GM19463 (cell line): ENCODE data around the gene CHMP1B.

Experiments used
- ATAC-seq: cut with Tn5 transposase; IDR thresholded peaks from one replicate; pipeline ENCODE4 v1.9.1; 2021; ENCODE audit warnings: mild to moderate bottlenecking, moderate library complexity; ENCODE audit not compliant: unreplicated experiment

CHMP1B gene, protein sequence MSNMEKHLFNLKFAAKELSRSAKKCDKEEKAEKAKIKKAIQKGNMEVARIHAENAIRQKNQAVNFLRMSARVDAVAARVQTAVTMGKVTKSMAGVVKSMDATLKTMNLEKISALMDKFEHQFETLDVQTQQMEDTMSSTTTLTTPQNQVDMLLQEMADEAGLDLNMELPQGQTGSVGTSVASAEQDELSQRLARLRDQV

DNA sequence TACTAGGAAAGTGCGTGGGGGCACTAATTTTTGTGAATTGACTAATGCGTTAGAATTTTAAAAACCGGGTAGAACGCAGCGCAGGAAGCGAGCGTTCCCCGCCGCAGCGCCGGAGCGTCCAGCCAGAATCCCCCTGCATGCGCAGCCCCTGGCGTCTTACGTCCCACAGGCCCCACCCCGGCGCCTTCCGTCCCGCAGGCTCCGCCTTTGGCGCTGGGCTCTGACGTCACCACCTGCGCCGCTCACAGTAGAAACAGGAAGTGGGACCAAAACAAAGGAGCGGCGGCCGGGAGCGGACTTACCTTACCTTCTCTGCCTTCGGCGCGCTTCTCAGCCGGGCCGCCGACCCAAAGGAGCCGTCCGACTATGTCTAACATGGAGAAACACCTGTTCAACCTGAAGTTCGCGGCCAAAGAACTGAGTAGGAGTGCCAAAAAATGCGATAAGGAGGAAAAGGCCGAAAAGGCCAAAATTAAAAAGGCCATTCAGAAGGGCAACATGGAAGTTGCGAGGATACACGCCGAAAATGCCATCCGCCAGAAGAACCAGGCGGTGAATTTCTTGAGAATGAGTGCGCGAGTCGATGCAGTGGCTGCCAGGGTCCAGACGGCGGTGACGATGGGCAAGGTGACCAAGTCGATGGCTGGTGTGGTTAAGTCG is at the start of gene CHMP1B:
Gene CHMP1B, plus strand, starts transcription at position 268 of the 660 bp plus-strand sequence. Its CDS starts 99 bp downstream, at position 367.
- peak; percentile 97 for ATAC-seq

DNA sequence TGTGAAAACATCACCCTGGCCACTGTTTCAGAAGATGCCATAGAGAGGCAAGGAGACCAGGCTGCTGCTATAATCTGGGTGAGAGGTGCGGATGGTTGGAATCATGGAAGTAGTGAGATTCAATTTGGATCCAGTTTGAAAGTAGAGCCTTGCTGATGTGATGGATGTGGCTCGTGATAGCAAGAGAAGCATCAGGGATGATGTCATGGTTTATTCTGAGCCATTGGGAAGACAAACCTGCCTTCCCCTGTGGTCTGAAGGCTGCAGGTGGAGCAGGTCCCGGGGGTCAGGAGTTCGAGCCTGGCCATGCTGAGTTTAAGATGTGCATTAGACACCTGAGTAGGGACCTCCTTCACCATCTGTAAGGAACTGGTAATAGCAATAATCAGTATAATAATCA is 49.6 kb upstream of the CHMP1B start:
- no peak for ATAC-seq

DNA sequence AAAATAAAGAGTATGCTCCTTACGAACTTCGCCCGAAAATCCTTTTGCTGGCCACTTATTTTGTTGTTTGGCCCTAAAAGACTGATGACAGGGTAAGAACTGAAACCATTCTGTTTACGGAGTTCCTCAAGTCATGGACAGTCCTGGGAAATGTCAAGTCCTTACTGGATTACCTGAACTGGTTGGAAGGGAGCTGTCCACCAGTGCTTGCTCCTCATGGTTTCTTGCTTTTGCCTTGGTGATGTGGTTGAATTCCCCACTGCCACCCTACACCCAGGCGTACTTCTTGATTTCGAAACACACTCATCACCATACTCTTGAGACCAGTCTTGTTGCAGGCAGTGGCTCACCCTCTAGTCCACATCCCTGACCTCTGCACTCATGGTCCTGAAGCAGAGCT is 49.1 kb upstream of the CHMP1B start:
- ATAC-seq = no peak

DNA sequence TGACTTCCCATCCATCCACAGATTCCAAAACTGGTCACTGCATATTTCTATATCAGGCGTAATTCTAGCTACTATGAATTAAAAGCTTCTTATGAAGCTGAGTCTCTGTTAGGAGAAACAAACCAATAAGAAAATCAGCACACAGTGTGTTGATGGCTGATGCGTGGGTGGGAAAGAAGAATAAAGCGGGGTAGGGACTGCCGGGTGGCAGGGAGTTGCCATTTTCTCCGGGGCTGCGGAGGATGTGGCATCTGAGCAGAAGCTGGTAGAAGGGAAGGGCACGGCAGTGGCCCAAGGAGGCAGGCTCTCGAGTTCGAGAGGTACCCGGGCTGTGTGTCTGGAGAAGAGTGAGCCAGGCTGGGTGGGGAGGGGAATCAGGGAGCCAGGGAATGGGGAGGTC is 48.6 kb upstream of the CHMP1B start:
- no peak for ATAC-seq

DNA sequence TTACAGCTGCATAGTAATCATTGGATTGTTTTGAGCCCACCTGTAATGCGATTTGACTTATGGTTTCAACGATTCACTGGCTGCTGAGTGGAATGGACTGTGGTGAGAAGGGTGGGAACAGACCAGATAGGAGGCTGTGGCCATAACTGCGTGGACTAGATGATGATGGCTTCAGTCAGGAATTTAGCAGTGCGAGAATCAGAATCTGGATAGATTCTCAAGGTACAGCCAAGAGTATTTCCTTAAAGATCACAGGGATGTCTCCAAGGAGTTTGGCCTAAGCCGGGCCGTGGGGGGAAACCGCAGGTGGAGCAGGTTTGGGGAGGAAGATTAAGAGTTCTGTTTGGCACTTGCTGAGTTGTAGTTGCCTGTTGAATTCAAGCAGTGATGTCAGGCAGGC is 44.0 kb upstream of the CHMP1B start:
- ATAC-seq = no peak

DNA sequence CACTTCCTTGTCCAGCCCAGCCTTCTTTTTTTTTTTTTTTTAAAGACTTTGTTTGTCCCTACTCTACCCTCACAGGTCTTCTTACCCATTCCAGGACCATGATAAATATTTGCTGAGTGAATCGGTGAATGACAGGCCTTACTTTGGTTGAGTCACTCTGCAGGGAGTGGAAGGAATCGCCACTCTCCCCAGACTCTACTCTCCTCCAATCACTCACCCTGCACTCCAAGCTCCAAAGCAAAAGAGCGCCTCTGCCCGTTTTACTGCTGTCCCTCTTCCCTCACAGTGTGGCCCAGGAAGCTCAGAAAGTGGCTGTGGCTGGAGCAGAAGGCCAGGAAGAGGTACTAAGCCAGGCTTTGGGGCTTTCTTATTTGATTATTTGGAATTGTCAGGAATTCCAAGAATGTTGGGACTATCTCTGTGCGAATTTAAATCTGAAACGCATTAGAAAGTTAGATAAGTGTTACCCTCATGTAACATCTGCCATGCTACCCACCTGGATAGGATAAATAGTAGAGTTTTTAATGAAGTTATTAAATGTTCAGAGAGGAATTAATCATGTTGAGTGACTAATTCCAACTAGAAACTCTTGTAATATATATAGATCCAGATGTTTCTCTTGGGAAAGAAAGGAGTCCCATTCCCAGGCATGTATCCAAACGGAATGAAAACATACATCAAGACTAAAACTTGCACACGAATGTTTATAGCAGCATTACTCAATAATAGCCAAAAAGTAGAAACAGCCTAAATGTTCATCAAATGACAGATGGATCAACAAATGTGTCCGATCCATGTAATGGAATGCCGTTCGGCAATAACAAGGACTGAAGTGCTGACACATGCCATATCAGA is 43.0 kb upstream of the CHMP1B start:
- ATAC-seq = no peak

DNA sequence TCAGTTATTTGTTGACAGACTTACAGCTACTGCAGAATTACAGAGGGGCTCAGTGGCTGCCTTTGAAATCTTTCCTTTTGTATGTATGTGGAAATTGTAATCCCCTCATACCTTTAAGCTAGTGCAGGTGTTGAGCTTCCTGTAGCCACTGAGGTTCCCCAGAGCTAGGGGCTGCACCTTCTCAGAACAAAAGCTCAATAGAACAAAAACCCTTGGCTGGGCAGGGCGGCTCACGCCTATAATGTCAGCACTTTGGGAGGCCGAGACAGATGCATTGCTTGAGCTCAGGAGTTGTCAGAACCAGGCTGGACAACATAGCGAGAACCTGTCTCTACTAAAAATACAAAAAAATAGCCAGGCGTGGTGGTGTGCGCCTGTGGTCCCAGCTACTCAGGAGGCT is 41.3 kb upstream of the CHMP1B start:
- no peak for ATAC-seq

DNA sequence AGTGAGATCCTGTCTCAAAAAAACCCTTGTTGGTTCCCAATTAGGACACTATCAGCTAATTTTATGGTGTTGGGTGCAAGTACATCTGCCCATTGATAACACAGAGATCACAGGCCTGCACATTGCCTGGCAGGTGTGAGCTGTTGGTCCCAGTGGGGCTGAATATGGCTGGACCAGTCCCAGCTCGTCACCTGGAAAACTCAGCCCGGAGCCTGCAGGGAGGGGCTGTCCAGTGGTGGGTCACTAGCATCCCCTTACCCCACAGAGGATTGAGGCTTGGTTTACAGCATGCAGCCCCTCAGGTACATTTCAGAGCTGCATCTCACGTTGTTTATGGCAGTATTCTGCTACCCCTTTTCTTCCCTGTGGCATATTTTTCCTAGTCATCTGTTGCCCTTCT is 40.8 kb upstream of the CHMP1B start:
- ATAC-seq = no peak

DNA sequence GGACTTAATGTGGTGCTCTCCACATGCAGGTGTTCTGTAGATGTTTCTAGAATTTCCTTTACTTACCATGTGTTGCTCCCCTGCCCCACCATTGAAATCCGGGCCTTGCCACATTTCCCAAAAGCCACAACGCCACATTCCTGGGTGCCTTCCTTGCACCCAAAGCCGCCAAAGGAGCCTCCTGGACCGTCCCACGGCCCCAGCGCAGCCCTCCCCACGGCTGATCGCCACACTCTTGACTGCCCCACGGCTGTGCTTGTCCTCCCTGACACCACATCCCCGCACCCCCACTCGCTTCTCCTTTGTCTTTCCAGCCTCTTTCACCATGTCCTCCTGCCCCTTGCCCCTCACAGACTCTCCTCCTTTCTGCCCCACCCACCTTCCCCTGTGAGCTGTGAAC is 40.2 kb upstream of the CHMP1B start:
- ATAC-seq = no peak

DNA sequence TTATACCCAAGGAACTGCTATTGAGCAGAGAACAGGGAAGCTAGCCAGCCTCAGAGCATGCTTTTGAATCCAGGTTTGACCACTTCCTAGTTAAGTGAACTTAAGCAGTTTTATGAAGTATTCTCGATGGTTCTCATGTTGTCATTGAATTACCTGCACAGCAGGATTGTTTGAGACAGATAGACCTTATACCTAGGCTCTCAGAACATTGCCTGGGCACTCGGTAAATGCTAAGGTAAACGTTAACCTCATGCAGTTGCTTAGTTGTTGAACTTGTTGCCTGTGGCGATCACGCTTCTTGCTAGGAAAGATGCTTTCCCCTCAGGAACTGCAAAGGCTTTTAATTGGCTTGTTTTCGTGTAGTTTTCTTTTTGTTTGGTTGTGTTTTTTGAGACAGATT is 34.0 kb upstream of the CHMP1B start:
- no peak for ATAC-seq

DNA sequence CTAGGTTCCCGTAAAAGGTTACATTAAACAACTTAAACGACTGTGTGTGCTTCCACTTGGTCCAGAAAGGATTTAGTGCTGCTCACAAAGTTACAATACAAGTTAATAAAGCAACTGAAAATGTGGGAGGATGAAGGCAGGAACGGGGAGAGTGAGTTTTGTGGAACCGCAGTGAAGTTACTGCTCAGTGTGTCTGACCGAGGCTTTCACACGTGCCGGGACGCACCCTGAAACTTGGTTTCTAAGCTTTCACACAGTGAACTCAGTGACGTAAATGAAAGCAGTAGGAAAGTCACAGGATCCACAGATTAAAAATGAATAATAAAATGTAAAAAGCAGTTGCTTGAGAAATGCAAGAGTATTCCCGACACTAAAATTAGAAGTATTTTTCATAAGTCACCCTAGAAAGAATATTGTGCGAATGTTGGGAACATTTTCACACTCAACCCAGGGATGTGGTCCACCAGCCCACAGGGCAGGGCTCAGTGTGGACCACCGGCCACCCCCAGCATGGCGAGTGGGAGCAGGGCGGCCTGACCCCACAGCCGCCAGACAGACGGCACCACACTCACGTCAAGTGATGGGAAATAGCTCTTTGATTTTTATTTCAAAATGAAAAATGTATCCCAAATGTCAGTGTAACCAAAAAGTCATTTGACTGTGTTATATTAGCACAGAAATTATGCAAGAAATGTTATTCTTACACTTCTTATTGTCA is 32.6 kb upstream of the CHMP1B start:
- no peak for ATAC-seq

DNA sequence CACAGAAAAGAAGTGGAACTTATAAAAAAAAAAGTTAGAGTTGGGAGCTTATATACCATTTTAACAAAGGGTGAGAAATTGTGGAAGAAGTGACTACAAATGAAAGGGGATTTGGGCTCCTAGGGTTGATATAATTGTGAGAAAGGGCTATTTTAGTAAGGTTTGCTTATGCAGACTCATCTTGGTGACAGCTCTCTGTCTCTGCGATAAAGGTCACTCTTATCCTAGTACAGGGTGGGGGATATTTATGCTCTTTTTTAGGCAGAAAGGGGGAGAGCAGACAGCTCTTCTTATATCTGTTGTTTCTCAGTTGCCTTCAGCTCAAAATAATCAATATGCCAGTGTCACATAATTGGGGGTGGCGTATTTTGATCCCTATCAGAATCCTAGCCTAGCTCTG is 31.3 kb upstream of the CHMP1B start:
- ATAC-seq = no peak

DNA sequence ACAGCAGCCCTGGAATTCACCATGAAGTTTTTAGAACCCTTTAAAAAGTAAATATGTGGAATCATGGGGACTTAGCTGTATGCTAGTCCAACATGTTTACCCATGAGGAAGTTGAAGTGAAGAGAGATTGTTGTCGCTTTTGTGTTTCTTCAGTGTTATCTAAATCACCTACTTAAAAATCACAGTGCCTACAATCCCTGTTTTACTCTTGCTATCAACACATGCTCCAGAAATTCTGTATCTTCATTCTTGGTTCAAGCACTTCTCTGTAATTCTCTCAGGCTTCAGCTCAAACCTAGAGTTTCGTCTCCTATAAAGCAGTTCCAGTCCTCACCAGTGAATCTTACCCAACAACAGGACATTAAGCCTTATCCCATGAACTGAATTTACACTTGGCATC is 30.5 kb upstream of the CHMP1B start:
- ATAC-seq = no peak

DNA sequence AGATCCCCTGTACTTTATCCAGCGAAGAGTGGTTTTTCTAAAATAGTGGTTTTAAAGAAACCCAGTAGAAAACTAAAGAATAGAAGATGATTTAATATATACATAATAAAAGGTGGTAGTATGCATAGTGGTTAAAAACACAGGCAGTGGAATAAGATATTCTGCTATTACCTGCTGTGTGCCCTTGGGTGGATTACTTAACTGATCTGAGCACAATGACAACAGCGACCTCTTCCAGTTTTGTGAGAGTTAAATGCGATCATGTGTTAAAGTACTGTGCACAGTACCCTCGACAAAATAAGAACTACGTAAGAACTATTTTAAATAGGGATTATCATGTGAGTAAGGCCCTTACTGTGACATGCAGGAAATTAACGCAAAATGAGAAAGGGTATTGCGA is 30.0 kb upstream of the CHMP1B start:
- ATAC-seq = no peak

DNA sequence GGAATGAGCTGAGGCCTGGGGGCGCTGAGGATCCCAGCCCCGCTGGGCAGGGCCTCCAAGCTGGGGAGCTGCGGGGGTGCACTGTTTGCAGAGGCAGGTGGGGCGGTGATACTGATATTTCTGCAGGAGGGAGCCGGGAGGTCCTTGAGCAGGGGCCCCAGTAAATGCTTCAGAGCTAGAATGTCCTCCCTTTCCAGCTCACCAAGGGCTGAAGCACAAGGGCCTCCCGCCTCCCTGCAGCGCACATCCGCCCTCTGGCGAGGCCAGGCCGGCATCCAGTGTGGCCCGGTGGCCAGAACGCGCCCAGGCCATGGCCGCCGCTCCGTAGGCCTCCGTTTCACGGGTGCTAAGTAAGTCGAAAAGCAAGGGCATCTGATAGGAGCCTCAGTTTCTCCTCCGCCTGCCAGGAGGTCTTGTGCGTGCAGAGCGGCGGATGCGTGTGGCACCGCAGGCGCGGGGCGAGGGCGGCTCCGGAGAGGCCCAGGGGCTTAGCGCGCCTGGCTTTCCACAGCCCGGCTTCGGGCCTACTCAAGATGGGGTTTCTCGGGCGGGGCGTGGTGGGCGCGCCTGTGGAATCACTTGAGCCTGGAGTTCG is 29.5 kb upstream of the CHMP1B start:
- no peak for ATAC-seq

DNA sequence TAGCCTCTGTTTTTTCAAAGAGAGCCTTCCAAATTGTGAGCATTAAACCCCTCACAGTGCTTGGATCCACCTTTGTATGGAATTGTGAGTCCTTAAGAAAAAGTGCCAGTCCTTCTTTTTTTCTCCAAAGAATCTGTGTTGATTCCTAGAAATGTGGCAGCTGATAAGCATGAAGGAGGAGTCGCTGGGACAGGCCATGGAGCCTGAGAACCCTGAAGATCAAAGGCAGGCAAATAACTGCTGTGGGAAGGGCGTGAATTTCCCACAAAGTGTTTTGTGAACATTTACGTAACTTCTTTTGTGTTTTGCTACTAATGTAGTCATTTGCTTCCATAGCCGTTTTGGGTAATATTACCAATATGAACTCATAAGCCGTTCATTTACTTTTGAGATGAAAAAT is 27.7 kb upstream of the CHMP1B start:
- no peak for ATAC-seq

DNA sequence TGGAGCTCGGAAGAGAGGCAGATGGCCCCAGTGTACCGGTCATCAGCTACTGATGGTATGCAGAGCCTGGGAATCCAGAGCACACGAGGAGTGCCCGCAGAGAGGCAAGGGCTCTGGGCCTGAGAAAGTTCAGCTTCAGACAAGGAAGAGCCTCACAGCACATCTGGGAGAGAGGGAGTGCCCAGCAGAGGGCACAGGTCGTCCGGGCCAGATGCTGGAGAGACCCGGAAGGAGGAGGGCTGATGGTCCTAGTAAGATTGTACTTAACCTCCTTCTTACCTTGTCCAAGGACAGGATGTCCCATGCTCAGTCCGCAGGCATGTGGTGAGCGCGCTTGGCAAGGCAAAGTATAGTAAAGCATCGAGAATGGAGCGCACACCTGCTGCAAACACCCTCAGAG is 24.4 kb upstream of the CHMP1B start:
- no peak for ATAC-seq

DNA sequence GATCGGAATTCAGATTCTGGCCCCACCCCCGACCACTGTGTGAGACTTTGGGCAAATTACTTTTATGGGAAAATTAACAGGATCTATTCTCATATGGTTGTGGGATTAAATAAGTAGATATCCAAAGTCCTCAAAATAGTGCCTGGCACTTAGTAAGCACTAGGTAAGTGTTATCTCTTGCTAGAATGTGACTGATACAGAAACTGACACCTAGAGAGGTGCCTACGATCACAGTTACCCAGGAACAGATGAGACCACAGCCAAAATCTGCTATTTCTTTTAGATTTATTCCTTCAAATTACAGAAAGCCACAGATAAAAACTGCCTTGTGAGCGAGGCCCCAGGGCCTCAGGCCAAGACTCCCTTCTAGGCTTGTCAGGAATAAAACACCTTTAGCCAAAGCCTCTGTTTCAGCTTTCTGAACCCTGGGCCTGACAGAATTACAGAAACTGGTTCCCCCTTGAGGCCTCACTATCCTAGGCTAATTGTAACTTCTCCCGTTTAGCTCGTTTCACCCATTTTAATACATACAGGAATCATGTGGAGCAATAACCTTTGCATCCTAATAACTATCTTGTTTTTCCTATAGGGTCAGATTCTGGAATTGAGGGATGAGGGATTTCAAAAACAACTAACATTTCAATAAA is 22.3 kb upstream of the CHMP1B start:
- no peak for ATAC-seq

DNA sequence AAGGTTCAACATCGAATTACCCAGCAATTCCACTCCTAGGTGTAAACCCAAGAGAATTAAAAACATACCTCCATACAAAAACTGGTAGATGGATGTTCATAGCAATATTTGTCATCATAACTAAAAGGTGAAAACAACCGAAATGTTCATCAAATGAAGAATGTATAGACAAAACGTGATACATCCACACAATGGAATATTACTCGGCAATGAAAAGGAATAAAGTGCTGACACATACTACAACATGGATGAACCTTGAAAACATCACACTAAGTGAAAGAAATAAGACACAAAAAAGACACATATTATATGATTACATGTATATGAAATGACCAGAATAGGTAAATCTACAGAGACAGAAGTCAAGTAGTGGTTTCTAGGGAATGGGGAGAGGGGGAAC is 20.6 kb upstream of the CHMP1B start:
- no peak for ATAC-seq

DNA sequence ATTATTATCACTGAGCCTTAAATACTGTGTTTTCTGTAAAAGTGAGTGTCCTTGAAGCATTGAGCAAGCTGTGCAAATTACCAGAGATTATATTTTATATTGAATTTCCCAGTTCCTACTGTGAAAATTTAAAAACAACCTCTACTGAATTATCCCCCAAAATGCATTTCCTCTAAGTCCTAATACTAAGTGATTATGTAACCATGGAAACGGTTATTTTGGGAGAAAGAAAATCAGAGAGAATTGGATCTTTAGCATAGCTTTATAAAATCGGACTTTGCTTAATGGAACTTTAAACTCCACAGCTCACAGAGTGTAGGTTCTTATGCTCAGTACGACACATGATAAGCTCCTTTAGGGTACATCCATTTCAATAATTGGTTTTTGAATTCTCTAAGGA is 19.3 kb upstream of the CHMP1B start:
- no peak for ATAC-seq

DNA sequence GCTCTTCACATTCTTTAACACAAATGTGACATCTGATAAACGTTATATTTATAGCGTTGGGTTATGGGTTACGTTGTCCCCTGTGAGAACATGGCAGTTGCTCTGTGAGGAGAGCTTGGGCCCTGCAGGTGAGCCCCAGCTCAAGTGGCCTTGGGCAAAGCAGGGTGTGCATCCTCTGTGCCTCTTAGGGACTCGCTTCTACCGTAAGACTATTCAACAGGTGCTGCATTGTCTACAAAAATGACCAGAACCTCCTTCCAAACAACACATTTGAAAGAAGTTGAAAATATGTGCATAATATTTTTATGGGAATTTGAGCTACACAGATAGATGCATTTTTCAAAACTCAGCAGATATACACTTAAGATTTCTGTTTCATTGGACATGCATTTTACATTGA is 16.4 kb upstream of the CHMP1B start:
- no peak for ATAC-seq
